NCI-H1105 (cell line): Measurements from ENCODE around the gene PMF1.

Experiments
- DNase-seq: peaks from one replicate; lab custom pipeline; 2025; lab: John Stamatoyannopoulos, UW

Gene PMF1

GRCh38 chr1:156236164-156236563 lies 23.4 kb downstream of the PMF1 start:
- DNase-seq: no peak

- no peak for DNase-seq
These were observed 25.4 kb downstream of the PMF1 start for GRCh38 chr1:156238248-156238647.

GRCh38 chr1:156241311-156241811 lies 28.6 kb downstream of the PMF1 start:
- no peak for DNase-seq

GRCh38 chr1:156241926-156242325 lies 29.1 kb downstream of the PMF1 start, which contains the start of gene BGLAP:
BGLAP (plus strand) TSS chr1:156242184; CDS start chr1:156242232, 48 bp downstream.
- DNase-seq: no peak

GRCh38 chr1:156242738-156243137 lies 29.9 kb downstream of the PMF1 start:
- DNase-seq: no peak

GRCh38 chr1:156244126-156244525 lies 31.3 kb downstream of the PMF1 start:
- DNase-seq: no peak

- no peak for DNase-seq
These were observed 31.9 kb downstream of the PMF1 start for GRCh38 chr1:156244712-156245111.

- no peak for DNase-seq
These were observed 32.8 kb downstream of the PMF1 start for GRCh38 chr1:156245451-156246232.

GRCh38 chr1:156246241-156246780 lies 33.5 kb downstream of the PMF1 start:
- DNase-seq: no peak

GRCh38 chr1:156246781-156247459 lies 34.1 kb downstream of the PMF1 start:
- no peak for DNase-seq

GRCh38 chr1:156247460-156248322 lies 34.9 kb downstream of the PMF1 start, which contains the start of gene PAQR6:
PAQR6 (minus strand) TSS chr1:156248056; CDS start chr1:156246731, 1,325 bp downstream.
- DNase-seq: no peak

- DNase-seq: no peak
These were observed 35.5 kb downstream of the PMF1 start for GRCh38 chr1:156248323-156248683.

- DNase-seq: no peak
These were observed 36.8 kb downstream of the PMF1 start for GRCh38 chr1:156249593-156249992.

- no peak for DNase-seq
These were observed 38.7 kb downstream of the PMF1 start for GRCh38 chr1:156251527-156251926.

- DNase-seq: no peak
These were observed 40.8 kb downstream of the PMF1 start for GRCh38 chr1:156253634-156254033.

- DNase-seq: no peak
These were observed 44.9 kb downstream of the PMF1 start for GRCh38 chr1:156257711-156258110.

- DNase-seq: no peak
These were observed 46.1 kb downstream of the PMF1 start for GRCh38 chr1:156258859-156259258.

- no peak for DNase-seq
These were observed 47.0 kb downstream of the PMF1 start for GRCh38 chr1:156259805-156260204.

- no peak for DNase-seq
These were observed 48.1 kb downstream of the PMF1 start for GRCh38 chr1:156260896-156261295.

- DNase-seq: no peak
These were observed 49.9 kb downstream of the PMF1 start for GRCh38 chr1:156262461-156263287.

GRCh38 chr1:156263288-156263655 lies 50.5 kb downstream of the PMF1 start:
- DNase-seq: no peak
